ENCODE results near the gene OR10A2. TPM values are rescaled to one million over a fixed set of nuclear protein-coding genes. Genes with fewer than 3 reads are reported as not detected.

The OR10A2 gene
- total RNA-seq, 1 experiment from 2014 or later: not detected

DNA sequence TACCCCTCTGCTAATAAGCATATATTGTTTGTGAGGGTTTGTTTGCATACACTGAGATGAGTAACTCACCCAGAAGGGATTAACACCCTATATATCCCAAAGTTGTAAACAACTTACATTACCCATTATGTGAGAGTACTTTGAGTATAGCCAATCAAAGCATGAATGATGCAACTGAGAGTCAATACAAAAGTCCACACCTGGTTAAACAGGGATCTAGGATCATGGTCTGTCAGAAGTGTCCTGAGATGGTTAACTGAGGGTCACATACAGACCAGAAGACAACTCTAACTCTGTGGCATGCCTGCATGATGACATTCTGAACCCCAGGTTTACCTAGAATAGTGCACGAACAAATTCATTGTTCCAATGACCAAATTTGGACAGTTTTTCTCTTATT lies 34.8 kb upstream of the OR10A2 start:
- H3K4me1 ChIP-seq (ENCODE audit: insufficient read depth, low read length): no peaks in the 10 kb centered on the region
- no peak overlapping the region for H2BK120ac ChIP-seq (ENCODE audit: low read depth, low read length, poor library complexity, severe bottlenecking)
- no peak overlapping the region for H2AFZ ChIP-seq (ENCODE audit: low read length)
- no peak overlapping the region for H3K14ac ChIP-seq (ENCODE audit: insufficient read depth, low read length)
- no peaks in the 10 kb centered on the region for H3K27me3 Mint-ChIP-seq (ENCODE audit: low read depth)
- no peak overlapping the region for H2BK15ac ChIP-seq (ENCODE audit: low read depth, low read length)
- H3K9me3 ChIP-seq (ENCODE audit: control insufficient read depth, low read depth, low read length): no peaks in the 10 kb centered on the region
- no peak overlapping the region for H2BK12ac ChIP-seq (ENCODE audit: insufficient read length, low read depth, low read length)
- H3K27me3 ChIP-seq (ENCODE audit: insufficient read depth, low read length): no peaks in the 10 kb centered on the region
- H4K91ac ChIP-seq (ENCODE audit: insufficient read length, low read depth, low read length): no peak overlapping the region
- no CpG with 5 or more reads among the region's 1 CpG for WGBS (ENCODE audit: extremely low coverage, insufficient read length, low lambda C conversion rate)
- no peaks in the 10 kb centered on the region for H3K79me1 ChIP-seq (ENCODE audit: insufficient read depth, low read depth, low read length, poor library complexity, severe bottlenecking)
- H4K8ac ChIP-seq (replicated peaks; ENCODE audit: insufficient read length, low read depth, low read length): no peak overlapping the region
- H3K56ac ChIP-seq (ENCODE audit: insufficient read length, low read depth, low read length): no peak overlapping the region
- TF ChIP-seq, protein P1, sequence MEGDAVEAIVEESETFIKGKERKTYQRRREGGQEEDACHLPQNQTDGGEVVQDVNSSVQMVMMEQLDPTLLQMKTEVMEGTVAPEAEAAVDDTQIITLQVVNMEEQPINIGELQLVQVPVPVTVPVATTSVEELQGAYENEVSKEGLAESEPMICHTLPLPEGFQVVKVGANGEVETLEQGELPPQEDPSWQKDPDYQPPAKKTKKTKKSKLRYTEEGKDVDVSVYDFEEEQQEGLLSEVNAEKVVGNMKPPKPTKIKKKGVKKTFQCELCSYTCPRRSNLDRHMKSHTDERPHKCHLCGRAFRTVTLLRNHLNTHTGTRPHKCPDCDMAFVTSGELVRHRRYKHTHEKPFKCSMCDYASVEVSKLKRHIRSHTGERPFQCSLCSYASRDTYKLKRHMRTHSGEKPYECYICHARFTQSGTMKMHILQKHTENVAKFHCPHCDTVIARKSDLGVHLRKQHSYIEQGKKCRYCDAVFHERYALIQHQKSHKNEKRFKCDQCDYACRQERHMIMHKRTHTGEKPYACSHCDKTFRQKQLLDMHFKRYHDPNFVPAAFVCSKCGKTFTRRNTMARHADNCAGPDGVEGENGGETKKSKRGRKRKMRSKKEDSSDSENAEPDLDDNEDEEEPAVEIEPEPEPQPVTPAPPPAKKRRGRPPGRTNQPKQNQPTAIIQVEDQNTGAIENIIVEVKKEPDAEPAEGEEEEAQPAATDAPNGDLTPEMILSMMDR (conservative IDR thresholded peaks at IDR 0.05): no peak
- H3K9me3 Mint-ChIP-seq: no peaks in the 10 kb centered on the region
- no peak overlapping the region for H3K4ac ChIP-seq (ENCODE audit: low read depth, low read length)
- no peak overlapping the region for H2BK20ac ChIP-seq (ENCODE audit: low read depth, low read length, poor library complexity, severe bottlenecking)
- H3K4me2 ChIP-seq (ENCODE audit: insufficient read depth, insufficient read length, low read length): no peak overlapping the region
- no peak overlapping the region for H3K18ac ChIP-seq (ENCODE audit: insufficient read length, low read depth, low read length)
- H3K23ac ChIP-seq (ENCODE audit: insufficient read length, low read depth, low read length): no peak overlapping the region
- H3K23me2 ChIP-seq (ENCODE audit: insufficient read length, low read depth, low read length, poor library complexity, severe bottlenecking): no peaks in the 10 kb centered on the region
- H3K4me3 Mint-ChIP-seq: no peak overlapping the region
- H3K79me2 ChIP-seq (ENCODE audit: insufficient read depth, low read length): no peaks in the 10 kb centered on the region
- no peak overlapping the region for H4K5ac ChIP-seq (ENCODE audit: insufficient read length, low read depth, low read length)
- no peak overlapping the region for H3T11ph ChIP-seq (ENCODE audit: low read length)
- peaks cover 0 to 2% of the 10 kb centered on the region in 2 experiments; a peak in 1 of 4 replicates for H3K4me1 Mint-ChIP-seq
- H3K9ac ChIP-seq (ENCODE audit: extremely low read depth, insufficient read length, low read length): no peak overlapping the region
- no peak for DNase-seq
- H2AK5ac ChIP-seq (ENCODE audit: insufficient read length, low read length): no peak overlapping the region
- H2BK5ac ChIP-seq (ENCODE audit: insufficient read length, low read length): no peak overlapping the region
- no peaks in the 10 kb centered on the region; a peak in 1 of 7 replicates for H3K36me3 Mint-ChIP-seq (ENCODE audit: insufficient read depth in 1 of 3, low read depth in 3 of 3)
- H3K27ac ChIP-seq (ENCODE audit: insufficient read length, low read depth, low read length): no peak overlapping the region
- no peak overlapping the region; a peak in 1 of 7 replicates for H3K27ac Mint-ChIP-seq
- no peaks in the 10 kb centered on the region for H4K20me1 ChIP-seq (ENCODE audit: control insufficient read depth, insufficient read depth, insufficient read length)
